Astrocyte of the spinal cord (primary cell): ENCODE data around the gene PPFIBP2.
A peak's percentile ranks its signal among the peaks of the same experiment; 100 is the strongest.
"Not testable (repeated sequence)": the region's sequence is repeated elsewhere in the genome, so short reads cannot be mapped to it uniquely, and the experiment has no call there.

Experiments used
- DNase-seq: peaks from one replicate; pipeline ENCODE4 v3.0.0; 2011; ENCODE audit warnings: low read depth, low spot score
- H3K4me3 ChIP-seq: 2 replicates; pipeline ENCODE4 v1.5.1; 2011; ENCODE audit warnings: low read depth, mild to moderate bottlenecking, low read length, moderate library complexity
- in situ Hi-C: cut with HindIII; loops from 2 replicates; pipeline ENCODE4 v1.10.0; 2017; ENCODE audit warnings: low sequenced_read_pairs
- TF ChIP-seq, protein P1 (sequence below): IDR thresholded peaks from 2 replicates; pipeline ENCODE4 v1.5.1; 2012; ENCODE audit warnings: low read depth, mild to moderate bottlenecking, low read length, inconsistent platforms

PPFIBP2 gene

DNA sequence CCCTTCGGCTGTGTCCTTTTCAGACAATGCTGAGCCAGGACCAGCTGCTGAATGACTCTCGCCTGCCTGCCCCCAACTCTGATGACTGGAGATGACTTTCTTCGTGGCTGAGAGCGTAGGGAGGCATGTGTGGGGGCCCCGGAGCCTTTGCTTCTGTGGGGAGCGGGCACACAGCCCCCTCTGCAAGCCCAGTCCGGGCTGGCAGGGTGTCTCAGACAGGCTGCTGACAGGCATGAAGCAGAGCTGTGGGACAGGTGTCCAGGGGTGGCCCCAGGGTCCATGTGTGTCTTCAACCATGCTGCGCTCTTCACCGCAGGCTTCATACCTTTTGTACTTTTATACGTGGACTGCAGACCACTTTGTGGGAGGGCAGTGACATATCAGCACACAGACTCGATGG lies 142.9 kb downstream of the PPFIBP2 start:
- in situ Hi-C loops = no loop called here
- H3K4me3 ChIP-seq = no peak overlapping the region
- TF ChIP-seq, protein P1, sequence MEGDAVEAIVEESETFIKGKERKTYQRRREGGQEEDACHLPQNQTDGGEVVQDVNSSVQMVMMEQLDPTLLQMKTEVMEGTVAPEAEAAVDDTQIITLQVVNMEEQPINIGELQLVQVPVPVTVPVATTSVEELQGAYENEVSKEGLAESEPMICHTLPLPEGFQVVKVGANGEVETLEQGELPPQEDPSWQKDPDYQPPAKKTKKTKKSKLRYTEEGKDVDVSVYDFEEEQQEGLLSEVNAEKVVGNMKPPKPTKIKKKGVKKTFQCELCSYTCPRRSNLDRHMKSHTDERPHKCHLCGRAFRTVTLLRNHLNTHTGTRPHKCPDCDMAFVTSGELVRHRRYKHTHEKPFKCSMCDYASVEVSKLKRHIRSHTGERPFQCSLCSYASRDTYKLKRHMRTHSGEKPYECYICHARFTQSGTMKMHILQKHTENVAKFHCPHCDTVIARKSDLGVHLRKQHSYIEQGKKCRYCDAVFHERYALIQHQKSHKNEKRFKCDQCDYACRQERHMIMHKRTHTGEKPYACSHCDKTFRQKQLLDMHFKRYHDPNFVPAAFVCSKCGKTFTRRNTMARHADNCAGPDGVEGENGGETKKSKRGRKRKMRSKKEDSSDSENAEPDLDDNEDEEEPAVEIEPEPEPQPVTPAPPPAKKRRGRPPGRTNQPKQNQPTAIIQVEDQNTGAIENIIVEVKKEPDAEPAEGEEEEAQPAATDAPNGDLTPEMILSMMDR = no peak
- DNase-seq = no peak

DNA sequence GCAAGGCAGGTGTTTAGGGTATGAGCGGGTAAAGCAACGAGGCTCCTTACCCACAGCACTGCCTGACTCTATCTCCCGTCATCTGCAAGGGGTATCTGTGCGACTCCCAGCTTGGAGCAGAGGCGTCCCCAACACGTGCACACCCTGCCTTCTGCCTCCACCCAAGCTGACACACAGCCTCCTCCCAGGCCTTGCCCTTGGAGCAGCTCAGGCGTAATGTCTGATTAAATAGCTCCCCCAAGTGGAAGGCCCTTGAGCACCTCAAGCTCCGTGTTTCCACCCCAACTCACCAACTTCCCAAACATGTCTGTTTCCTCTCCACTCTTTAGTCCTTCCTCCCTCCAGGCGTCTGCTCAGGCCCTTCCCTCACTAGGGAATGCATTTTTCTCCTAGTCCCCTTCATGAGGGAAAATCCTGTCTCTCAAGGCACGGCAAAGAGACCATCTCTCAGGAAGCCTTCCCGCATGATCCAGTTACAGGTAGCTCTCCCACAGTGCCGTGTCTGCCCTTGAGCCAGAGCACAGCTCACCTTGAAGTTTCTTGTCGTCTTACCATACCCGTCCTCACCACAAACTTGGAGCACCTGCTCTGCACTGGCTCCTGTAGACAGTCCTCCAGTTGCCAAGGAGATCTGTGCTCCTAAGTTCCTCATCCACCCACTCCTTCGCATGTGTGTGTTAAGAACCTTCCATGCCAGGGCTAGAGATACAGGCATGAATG lies 143.7 kb downstream of the PPFIBP2 start:
- in situ Hi-C loops = no loop called here
- peak; percentile 25 for DNase-seq
- no peak overlapping the region for H3K4me3 ChIP-seq
- TF ChIP-seq, protein P1 = peak; percentile 42

DNA sequence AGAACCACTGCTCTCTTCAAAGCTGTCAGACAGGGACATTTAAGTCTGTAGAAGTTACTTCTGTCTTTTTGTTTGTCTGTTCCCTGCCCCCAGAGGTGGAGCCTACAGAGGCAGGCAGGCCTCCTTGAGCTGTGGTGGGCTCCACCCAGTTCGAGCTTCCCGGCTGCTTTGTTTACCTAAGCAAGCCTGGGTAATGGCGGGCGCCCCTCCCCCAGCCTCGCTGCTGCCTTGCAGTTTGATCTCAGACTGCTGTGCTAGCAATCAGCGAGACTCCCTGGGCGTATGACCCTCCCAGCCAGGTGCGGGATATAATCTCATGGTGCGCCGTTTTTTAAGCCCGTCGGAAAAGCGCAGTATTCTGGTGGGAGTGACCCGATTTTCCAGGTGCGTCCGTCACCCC lies 149.7 kb downstream of the PPFIBP2 start:
- H3K4me3 ChIP-seq, DNase-seq, in situ Hi-C loops: not testable (repeated sequence)

DNA sequence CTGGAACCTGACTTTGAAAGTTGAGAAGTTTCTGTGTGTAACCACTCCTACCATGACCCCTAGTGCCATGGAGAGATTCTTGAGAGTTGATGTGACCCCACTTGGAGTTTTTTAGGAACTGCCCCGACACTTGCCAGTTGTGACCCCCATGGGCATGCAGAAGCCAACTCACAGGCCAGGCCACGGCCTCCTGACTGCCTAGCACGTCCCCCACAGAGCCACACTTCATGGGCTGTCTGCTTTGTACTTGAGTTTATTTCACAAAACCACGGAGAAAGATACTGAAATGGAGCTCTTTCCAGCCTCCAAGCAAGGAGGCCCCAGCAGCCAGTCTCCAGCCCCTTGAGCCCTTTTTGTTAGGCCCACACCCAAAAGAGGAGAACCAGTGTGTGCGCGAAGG lies 151.1 kb downstream of the PPFIBP2 start:
- no peak overlapping the region for H3K4me3 ChIP-seq
- no peak for DNase-seq
- TF ChIP-seq, protein P1 = no peak
- in situ Hi-C loops = no loop called here

DNA sequence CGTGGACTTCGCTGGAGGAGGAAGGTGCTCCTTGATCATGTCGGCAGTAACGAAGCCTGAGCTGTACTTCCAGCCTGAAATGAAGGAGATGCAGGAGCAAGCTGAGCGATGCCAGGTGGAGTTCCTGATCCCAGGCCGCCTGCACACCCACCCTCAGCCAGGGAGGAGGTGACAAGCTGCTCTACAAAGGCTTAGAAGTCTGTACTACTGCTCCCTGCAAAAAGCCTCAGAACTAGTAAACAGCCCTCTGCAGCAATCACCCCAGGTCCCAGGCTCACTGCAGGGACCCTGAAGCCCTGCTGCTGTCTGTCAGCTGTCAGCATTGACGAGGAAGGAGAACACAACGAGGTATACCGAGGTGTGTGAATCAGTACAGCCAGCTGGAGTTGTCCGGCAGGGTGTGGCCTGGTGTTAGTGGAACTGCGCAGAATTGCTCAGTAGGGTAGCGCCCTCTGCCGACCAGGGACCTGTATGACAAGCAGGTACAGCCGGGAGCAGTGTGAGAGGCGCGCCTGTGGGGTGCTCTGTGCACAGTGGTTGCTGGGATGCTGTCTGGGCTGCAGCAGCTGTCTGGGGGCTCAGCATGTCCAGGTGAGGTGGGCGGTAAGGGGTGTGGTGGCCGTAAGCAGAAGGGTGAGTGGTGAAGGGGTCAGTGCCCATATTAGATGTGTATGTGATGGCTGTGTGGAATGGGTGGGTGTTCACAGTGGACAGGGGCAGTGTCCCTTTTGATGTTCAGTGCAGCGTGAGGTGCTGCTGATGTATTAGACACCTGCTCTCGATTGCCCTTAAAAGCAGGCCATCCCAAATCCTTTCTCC lies 151.9 kb downstream of the PPFIBP2 start:
- peak; percentile 43 for DNase-seq
- TF ChIP-seq, protein P1 = peak; percentile 75
- in situ Hi-C loops = no loop called here
- no peak overlapping the region for H3K4me3 ChIP-seq

DNA sequence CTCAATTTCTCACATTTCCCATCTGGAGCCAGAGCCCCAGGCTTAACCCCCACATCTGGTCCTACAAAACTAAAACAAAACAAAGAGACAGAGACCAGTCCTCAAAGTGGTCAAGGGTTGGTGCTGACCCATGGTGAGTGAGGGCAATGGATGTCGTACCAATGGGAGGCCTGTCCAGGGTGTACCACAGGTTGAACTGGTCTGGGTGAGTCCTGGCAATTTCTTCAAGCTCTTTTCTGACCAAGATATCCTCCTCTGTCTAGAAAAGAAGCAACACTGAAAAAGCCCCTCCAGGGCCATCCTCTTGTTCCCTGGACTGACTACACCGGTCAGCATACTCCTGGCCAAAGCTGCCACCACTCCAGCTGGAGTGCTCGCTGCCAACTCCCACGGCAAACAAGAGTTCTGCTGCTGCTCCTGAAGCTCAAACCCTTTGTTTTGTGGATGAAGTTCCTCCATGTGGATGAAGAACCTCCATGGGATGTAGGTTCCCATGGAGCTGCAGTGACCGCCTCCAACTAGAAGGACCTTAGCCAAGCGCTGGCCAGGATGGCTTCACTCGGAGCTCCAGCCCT lies 152.6 kb downstream of the PPFIBP2 start:
- in situ Hi-C loops = no loop called here

More for the DNA sequence above, 152.6 kb downstream of the PPFIBP2 start:
- TF ChIP-seq, protein P1 = no peak
- no peak for DNase-seq
- H3K4me3 ChIP-seq = no peak overlapping the region
